ENCODE data around the gene CDH4.

DNA sequence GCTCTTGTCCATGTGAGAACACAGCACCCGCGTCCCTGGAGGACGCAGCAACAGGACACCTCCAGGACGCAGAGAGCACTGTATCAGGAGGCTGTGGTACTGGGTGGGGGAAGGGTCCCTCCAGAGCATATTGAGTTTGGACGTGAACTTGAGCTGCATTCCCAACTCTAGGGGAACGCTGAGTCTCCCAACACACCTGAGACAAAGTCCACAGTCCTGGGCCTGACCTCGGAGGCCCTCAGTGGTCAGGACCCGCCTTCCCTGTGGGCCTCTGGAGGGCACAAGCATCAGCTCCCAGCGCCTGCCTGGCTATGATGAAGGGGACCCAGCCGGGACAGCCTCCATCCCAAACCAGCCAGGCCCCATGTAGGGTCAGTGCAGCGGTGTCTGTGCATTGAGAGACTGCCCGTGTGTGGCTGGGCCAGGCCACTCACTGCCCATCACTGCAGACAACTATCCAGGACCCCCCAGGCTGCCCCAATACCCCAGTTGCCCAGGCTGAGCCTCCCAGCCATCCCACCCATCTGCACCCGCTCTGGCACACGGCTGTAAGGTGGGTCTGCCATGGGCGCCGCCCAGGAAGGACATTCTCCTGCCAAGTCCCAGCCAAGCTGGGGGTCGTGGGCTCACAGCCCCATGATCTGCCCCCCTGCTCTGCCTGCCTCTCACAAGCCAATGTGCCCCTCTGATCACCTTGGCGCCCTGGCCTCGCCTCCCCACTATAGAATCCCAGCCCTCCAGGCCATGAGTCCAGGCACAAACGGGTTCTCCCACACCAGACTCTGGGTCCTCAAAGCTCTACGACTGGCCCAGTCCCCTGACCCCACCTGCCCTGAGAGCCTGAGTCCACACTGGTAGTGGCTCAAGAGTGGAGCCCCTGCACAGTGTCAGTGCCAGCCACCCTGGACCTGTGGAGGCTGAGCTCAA, 697.9 kb downstream of the CDH4 start:
- no peak for TF ChIP-seq RAD21 (IDR thresholded peaks at IDR 0.05 in 1 of 2, conservative IDR thresholded peaks at IDR 0.05 in 1 of 2; ENCODE audit: low read depth in 2 of 2, low read length in 2 of 2)
- no peak for TF ChIP-seq CHD1 (IDR thresholded peaks at IDR 0.05; ENCODE audit: low read depth, low read length)
- no peak for TF ChIP-seq SIN3A (conservative IDR thresholded peaks at IDR 0.05 in 1 of 2, IDR thresholded peaks at IDR 0.05 in 1 of 2; ENCODE audit: low read depth in 1 of 2, low read length in 2 of 2)
- TF ChIP-seq, protein P1, sequence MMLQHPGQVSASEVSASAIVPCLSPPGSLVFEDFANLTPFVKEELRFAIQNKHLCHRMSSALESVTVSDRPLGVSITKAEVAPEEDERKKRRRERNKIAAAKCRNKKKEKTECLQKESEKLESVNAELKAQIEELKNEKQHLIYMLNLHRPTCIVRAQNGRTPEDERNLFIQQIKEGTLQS (IDR thresholded peaks at IDR 0.05; ENCODE audit: insufficient read depth, low read depth, low read length): no peak

All from H1 (cell line).